Measurements from ENCODE around the gene GNAT2. TPM values are rescaled to one million over a fixed set of nuclear protein-coding genes. Genes with fewer than 3 reads are reported as not detected.

GNAT2 gene
- total RNA-seq: 0.11 and 0.39 TPM in 2 replicates

GRCh38 chr1:109619576-109620400 is at the start of gene GNAT2, which contains the start of gene AMPD2:
Gene GNAT2 (minus strand): TSS chr1:109619616. CDS start chr1:109612870, 6,746 bp downstream.
Gene AMPD2 (plus strand): TSS chr1:109619837. CDS start chr1:109621176, 1,339 bp downstream.

GRCh38 chr1:109667452-109668122 is 48.2 kb upstream of the GNAT2 start, which contains the start of gene GSTM2:
Gene GSTM2 (plus strand): TSS chr1:109668057. CDS start chr1:109668116, 59 bp downstream.

DNA sequence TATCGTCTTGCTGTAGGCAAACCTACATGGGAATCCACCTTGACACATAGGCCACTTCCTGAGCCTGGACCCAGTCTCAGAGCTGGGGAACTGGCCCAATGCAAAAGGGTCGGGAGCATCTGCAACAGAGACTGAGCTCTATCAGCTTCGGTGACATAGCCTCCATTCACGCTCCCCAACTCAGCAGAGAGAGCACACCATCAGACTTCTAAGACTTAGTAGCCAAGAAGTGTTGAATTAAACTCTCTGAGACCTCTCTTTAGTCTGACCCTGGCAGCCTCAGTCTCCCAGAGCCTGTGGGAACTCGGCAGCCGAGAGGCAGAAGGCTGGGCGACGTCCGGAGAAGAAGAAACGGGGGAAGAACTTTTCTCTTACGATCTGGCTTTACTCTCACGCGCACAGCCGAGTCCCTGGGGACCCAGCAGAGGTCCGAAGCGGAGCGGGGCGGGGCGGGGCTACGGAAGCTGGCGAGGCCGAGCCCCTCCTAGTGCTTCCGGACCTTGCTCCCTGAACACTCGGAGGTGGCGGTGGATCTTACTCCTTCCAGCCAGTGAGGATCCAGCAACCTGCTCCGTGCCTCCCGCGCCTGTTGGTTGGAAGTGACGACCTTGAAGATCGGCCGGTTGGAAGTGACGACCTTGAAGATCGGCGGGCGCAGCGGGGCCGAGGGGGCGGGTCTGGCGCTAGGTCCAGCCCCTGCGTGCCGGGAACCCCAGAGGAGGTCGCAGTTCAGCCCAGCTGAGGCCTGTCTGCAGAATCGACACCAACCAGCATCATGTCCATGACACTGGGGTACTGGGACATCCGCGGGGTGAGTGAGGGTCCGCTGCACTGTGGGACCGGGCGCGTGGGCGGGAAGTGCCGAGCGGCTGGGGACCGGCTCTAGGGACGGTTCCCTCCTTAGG is 36.5 kb upstream of the GNAT2 start, which contains the start of gene GSTM4:
GSTM4 (plus strand) TSS at position 485 of the 905 bp plus-strand sequence; CDS start at position 776, 291 bp downstream.

Small RNA genes lying within 50 kb of the gene (small RNA-seq; reads per million reads assigned to genes)
- 9.9 reads per million, percentile 95 among the genes with 10 or more reads in this experiment for gene RNU6V

Other genes starting within 250 kb of the GNAT2 start
- 37.7 and 96.7 TPM in 2 replicates for gene SORT1, start 221.7 kb downstream of the GNAT2 start, total RNA-seq
- 24.3 and 39.0 TPM in 2 replicates for gene PSMA5, start 193.2 kb downstream of the GNAT2 start, total RNA-seq
- 0.11 and 0.39 TPM in 2 replicates for gene SYPL2, start 153.1 kb downstream of the GNAT2 start, total RNA-seq
- gene ATXN7L2, start 135.7 kb downstream of the GNAT2 start, total RNA-seq: 2.8 and 5.5 TPM in 2 replicates
- gene CYB561D1, start 125.5 kb downstream of the GNAT2 start, total RNA-seq: 8.6 and 12.6 TPM in 2 replicates
- 0.65 and 0.79 TPM in 2 replicates for gene AMIGO1, start 109.9 kb downstream of the GNAT2 start, total RNA-seq
- 0.43 TPM in 1 of 2 replicates, not detected in the other for gene GPR61, start 79.7 kb downstream of the GNAT2 start, total RNA-seq
- 11.8 and 14.5 TPM in 2 replicates for gene GNAI3, start 71.0 kb downstream of the GNAT2 start, total RNA-seq
- gene AMPD2, start 221 bp upstream of the GNAT2 start, total RNA-seq: 75.0 and 87.1 TPM in 2 replicates
- gene GSTM4, start 36.5 kb upstream of the GNAT2 start, total RNA-seq: 4.0 and 5.5 TPM in 2 replicates
- gene GSTM2, start 48.4 kb upstream of the GNAT2 start, total RNA-seq: 9.9 and 29.8 TPM in 2 replicates
- not detected in 2 replicates for gene GSTM1, start 68.2 kb upstream of the GNAT2 start, total RNA-seq
- under 0.01 TPM in 1 of 2 replicates, not detected in the other for gene GSTM5, start 92.6 kb upstream of the GNAT2 start, total RNA-seq
- 17.9 and 37.3 TPM in 2 replicates for gene GSTM3, start 121.4 kb upstream of the GNAT2 start, total RNA-seq
- not detected in 2 replicates for gene EPS8L3, start 144.3 kb upstream of the GNAT2 start, total RNA-seq